ENCODE results near the gene MYMK.

The MYMK gene

GRCh38 chr9:133494636-133495326 lies 30.0 kb downstream of the MYMK start:
- Mint-ChIP-seq H3K27ac (no peak overlapping the region), H3K4me1 (ENCODE audit: low read depth) (no peaks in the 10 kb centered on the region), H3K36me3 (no peaks in the 10 kb centered on the region), H3K4me3 (no peak overlapping the region), H3K9me3 (ENCODE audit: low read depth) (no peaks in the 10 kb centered on the region), H3K27me3 (no peaks in the 10 kb centered on the region)

DNA sequence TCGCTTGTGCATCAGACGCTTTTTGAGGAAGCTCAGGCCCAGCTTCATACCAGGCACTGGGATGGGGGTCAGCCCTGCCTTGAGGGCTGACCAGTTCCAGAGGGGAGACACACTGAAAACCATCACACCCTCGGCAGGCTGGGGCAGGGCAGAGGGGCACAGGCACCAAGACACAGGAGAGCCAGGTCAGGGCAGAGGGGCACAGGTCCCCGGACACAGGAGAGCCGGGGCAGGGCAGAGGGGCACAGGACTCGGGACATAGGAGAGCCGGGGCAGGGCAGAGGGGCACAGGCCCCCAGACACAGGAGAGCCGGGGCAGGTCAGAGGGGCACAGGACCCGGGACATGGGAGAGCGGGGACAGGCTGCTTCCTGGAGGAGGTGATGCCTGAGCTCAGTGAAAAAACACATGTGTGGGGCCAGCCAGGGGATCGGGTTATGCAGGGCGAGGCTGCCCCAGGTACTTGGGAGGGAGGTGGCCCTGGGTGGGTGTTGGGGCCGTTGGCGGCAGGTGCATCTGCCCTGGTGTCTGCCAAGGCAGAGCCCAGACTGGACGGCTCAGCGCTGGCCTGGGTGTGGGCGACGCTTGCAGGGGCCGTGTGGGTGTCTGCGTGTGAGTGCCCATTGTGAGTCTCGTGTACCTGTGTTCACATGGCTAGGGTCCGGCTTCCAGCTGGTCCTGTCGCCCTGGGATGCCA lies 30.8 kb downstream of the MYMK start:
- H3K27ac Mint-ChIP-seq: no peak overlapping the region
- no peaks in the 10 kb centered on the region for H3K9me3 Mint-ChIP-seq (ENCODE audit: low read depth)
- H3K36me3 Mint-ChIP-seq: no peaks in the 10 kb centered on the region
- H3K4me1 Mint-ChIP-seq (ENCODE audit: low read depth): no peaks in the 10 kb centered on the region
- no peaks in the 10 kb centered on the region for H3K27me3 Mint-ChIP-seq
- no peak overlapping the region for H3K4me3 Mint-ChIP-seq

- H3K27me3 Mint-ChIP-seq: no peaks in the 10 kb centered on the region
- no peak overlapping the region for H3K27ac Mint-ChIP-seq
- H3K4me1 Mint-ChIP-seq (ENCODE audit: low read depth): no peaks in the 10 kb centered on the region
- H3K36me3 Mint-ChIP-seq: no peaks in the 10 kb centered on the region
- no peak overlapping the region for H3K4me3 Mint-ChIP-seq
- H3K9me3 Mint-ChIP-seq (ENCODE audit: low read depth): no peaks in the 10 kb centered on the region
Measured at GRCh38 chr9:133493428-133493827, 31.3 kb downstream of the MYMK start.

DNA sequence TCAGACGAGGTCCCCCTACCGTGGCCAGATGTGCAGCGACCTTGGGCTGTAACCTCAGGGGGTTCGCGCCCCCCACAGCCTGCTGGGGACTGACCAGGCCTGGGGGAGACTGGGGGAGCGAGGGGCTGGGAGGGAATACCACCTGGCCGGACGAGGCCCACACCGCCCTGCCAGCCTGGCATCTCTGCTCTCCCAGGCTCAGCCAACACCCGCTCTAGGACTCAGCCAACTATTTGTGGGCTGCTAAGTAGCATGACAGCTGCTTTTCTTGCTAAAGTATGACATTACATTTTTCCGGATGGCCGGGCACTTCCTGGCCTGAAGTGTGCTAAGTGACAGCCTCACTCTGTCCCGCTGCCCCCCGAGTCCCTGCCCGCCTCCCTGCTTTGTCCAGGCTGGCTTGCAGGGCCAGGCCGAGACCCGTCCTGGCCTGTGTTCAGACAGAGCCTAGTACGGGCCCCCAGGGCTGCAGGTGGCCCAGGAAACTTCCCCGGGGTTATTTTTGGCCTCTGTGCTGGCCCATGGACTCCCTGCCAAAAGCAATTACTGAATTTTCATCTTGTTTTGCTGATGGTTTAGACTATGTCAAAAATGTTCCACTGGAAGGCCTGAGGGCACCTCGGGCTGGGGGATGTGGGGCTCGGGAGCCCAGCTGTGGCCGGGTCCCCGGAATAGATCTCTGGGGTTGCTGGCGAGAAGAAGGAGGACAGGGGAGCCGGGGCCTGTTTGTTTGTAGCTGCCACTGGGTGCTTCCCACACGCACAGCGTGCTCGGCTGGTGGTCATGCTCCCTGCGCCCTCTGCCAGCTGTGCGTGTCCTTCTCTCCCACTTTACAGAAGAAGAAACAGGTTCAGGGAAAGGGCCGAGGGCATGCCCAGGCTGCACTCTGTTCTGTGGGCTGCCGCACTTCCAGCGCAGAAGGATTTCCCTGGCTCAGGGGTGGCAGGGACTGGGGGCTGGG lies 32.4 kb downstream of the MYMK start:
- H3K4me1 Mint-ChIP-seq (ENCODE audit: low read depth): no peaks in the 10 kb centered on the region
- H3K27me3 Mint-ChIP-seq: no peaks in the 10 kb centered on the region
- no peaks in the 10 kb centered on the region for H3K9me3 Mint-ChIP-seq (ENCODE audit: low read depth)
- no peak overlapping the region for H3K4me3 Mint-ChIP-seq
- no peak overlapping the region for H3K27ac Mint-ChIP-seq
- H3K36me3 Mint-ChIP-seq: no peaks in the 10 kb centered on the region

GRCh38 chr9:133491656-133491925 lies 33.2 kb downstream of the MYMK start:
- Mint-ChIP-seq H3K27ac (no peak overlapping the region), H3K4me1 (ENCODE audit: low read depth) (no peaks in the 10 kb centered on the region), H3K9me3 (ENCODE audit: low read depth) (no peaks in the 10 kb centered on the region)

GRCh38 chr9:133490865-133491655 lies 33.7 kb downstream of the MYMK start:
- Mint-ChIP-seq H3K4me1 (ENCODE audit: low read depth) (peaks cover 4% of the 10 kb centered on the region), H3K9me3 (ENCODE audit: low read depth) (no peaks in the 10 kb centered on the region)

More at GRCh38 chr9:133491656-133491925, 33.2 kb downstream of the MYMK start:
- no peaks in the 10 kb centered on the region for H3K27me3 Mint-ChIP-seq
- no peaks in the 10 kb centered on the region for H3K36me3 Mint-ChIP-seq
- no peak overlapping the region for H3K4me3 Mint-ChIP-seq

DNA sequence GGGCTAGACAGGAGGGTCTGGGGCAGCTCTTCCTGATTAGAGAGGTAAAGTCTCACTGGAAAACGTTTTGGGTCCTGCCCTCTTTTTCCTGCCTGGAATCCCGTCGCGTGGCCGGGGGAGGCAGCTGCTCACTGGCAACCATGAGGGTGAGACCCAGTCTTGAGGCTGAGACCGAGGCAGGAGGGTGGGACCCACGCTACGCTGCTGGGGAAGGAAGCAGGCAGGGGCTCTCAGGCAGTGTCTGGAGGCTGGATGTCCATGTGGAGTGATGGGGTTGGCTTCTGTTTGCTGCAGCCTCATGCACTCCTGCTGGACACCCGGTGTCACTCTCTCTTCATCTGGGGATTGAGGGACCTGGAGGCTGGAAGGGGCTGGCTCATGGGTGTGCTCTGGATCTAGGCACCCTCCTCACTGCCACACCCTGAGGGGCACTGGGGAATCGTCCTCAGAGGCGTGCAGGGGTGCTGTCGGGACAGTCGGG lies 34.5 kb downstream of the MYMK start:
- no peaks in the 10 kb centered on the region for H3K36me3 Mint-ChIP-seq
- H3K4me1 Mint-ChIP-seq (ENCODE audit: low read depth): peaks cover 5% of the 10 kb centered on the region
- H3K27me3 Mint-ChIP-seq: no peaks in the 10 kb centered on the region
- no peak overlapping the region for H3K4me3 Mint-ChIP-seq
- no peaks in the 10 kb centered on the region for H3K9me3 Mint-ChIP-seq (ENCODE audit: low read depth)
- H3K27ac Mint-ChIP-seq: no peak overlapping the region

More at GRCh38 chr9:133490865-133491655, 33.7 kb downstream of the MYMK start:
- H3K27ac Mint-ChIP-seq: no peak overlapping the region
- H3K27me3 Mint-ChIP-seq: no peaks in the 10 kb centered on the region
- H3K4me3 Mint-ChIP-seq: no peak overlapping the region
- H3K36me3 Mint-ChIP-seq: no peaks in the 10 kb centered on the region

GRCh38 chr9:133489253-133490190 lies 35.2 kb downstream of the MYMK start:
- Mint-ChIP-seq H3K4me1 (ENCODE audit: low read depth) (peaks cover 5% of the 10 kb centered on the region), H3K9me3 (ENCODE audit: low read depth) (no peaks in the 10 kb centered on the region), H3K27ac (no peak overlapping the region), H3K27me3 (no peaks in the 10 kb centered on the region), H3K36me3 (no peaks in the 10 kb centered on the region), H3K4me3 (no peak overlapping the region)

GRCh38 chr9:133488686-133489252 lies 36.0 kb downstream of the MYMK start:
- Mint-ChIP-seq H3K27me3 (no peaks in the 10 kb centered on the region), H3K4me1 (ENCODE audit: low read depth) (peaks cover 5% of the 10 kb centered on the region), H3K9me3 (ENCODE audit: low read depth) (no peaks in the 10 kb centered on the region), H3K27ac (no peak overlapping the region), H3K36me3 (no peaks in the 10 kb centered on the region), H3K4me3 (no peak overlapping the region)

DNA sequence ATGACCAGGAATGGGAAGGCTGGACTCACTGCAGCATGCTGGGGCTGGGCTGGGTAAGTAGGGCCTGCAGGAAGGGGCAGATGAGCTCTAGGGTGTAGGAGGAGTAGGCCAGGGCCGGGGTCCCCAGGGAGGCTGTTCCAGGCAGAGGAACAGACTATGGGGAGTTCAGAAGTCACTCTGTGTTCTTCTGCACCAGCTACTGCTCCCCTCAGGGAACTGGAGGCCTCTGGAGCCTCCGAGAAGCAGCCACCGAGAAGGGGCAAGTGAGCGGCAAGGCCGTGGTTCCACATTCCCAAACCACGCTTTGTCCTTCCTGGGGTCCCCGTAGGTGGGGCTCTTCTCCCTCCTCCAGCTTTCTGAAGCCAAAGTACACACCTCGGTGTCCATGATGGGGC lies 37.4 kb downstream of the MYMK start:
- Mint-ChIP-seq H3K4me3 (no peak overlapping the region), H3K9me3 (ENCODE audit: low read depth) (no peaks in the 10 kb centered on the region), H3K27ac (no peak overlapping the region), H3K36me3 (no peaks in the 10 kb centered on the region), H3K4me1 (ENCODE audit: low read depth) (peaks cover 5% of the 10 kb centered on the region), H3K27me3 (no peaks in the 10 kb centered on the region)

DNA sequence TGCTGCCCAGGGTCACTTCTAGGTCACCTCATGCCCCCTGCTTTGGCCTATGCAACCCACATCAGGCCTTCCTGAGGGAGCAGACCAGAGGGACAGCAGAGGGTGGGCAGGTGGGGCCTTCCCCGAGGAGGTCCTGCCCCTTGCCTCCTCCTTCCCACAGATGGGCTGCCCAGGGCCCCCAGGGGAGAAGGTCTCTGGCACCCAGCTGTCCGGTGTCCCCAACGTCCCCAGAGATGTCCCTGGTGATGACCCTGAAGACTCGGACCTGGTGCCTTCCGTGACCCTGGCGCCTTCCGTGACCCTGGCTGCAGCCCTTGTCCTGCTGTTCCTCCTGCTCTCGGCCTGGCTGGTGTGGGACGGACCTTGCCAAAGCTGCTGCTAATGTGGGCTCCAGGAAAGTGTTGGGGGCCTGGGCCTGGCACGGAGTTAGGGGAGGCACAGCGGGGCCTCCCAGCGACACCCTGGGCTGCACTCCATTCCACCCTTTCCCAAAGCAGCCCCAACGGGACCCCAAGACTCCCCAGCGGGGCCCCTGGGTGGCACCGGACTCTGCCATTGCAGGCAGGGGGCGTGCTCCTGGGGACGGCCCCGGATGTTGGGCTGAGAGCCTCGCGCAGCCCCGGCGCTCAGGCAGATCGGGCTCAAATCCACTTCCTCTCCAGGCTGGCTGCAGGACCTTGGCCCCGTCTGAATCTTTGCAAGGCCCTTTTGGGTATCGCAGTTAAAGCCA lies 39.1 kb downstream of the MYMK start:
- Mint-ChIP-seq H3K4me3 (peak overlapping the region; percentile 27), H3K9me3 (ENCODE audit: low read depth) (no peaks in the 10 kb centered on the region), H3K27ac (no peak overlapping the region), H3K4me1 (ENCODE audit: low read depth) (peaks cover 5% of the 10 kb centered on the region), H3K27me3 (no peaks in the 10 kb centered on the region), H3K36me3 (no peaks in the 10 kb centered on the region)

DNA sequence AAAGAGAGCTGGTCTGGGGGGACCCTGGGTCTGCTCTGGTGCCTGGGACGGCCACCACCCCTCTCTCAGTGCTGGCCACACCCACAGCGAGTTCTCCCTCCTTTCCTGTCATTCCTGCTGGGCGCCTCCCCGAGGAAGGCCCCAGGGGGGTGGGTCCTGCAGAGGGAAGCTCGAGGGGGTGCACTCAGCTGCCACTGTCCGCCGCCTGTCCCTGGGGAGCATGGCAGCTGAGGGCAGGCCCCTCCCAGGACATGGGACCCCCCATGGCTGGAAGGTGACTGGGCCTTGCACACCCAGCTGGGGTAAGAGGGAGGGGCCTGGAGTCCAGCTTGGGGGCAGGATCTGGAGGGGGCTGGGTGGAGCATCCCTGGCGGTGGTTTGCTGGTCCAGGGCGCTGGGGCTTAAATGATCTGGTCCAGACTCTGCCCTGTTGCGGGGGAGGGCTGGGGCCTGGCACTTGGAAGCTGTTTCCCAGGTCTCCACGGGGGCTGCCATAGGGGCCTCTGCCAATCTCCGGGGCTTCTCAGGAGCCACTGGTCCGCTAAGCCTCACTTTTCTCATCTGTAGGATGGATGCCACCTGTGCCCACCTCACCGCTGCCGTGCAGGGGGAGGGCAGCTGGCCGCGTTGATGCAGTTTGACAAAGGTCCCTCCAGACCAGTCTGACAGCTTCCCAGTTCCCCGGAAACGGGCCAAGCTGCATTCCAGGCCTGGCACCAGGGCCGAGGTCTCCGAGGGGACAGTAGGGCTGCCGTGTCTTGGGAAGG lies 39.9 kb downstream of the MYMK start:
- peaks cover 7% of the 10 kb centered on the region for H3K4me1 Mint-ChIP-seq (ENCODE audit: low read depth)
- H3K9me3 Mint-ChIP-seq (ENCODE audit: low read depth): no peaks in the 10 kb centered on the region
- H3K36me3 Mint-ChIP-seq: no peaks in the 10 kb centered on the region
- H3K4me3 Mint-ChIP-seq: no peak overlapping the region
- H3K27me3 Mint-ChIP-seq: no peaks in the 10 kb centered on the region
- no peak overlapping the region for H3K27ac Mint-ChIP-seq

Measured in activated naive CD8-positive, alpha-beta T cell (primary cell).